ENCODE measurements around the gene HINT2. TPM values are rescaled to one million over a fixed set of nuclear protein-coding genes. Genes with fewer than 3 reads are reported as not detected.

HINT2 gene
- total and polyA plus RNA-seq, 7 donors, result 36.5 to 64.7 (median 43.8) TPM

DNA sequence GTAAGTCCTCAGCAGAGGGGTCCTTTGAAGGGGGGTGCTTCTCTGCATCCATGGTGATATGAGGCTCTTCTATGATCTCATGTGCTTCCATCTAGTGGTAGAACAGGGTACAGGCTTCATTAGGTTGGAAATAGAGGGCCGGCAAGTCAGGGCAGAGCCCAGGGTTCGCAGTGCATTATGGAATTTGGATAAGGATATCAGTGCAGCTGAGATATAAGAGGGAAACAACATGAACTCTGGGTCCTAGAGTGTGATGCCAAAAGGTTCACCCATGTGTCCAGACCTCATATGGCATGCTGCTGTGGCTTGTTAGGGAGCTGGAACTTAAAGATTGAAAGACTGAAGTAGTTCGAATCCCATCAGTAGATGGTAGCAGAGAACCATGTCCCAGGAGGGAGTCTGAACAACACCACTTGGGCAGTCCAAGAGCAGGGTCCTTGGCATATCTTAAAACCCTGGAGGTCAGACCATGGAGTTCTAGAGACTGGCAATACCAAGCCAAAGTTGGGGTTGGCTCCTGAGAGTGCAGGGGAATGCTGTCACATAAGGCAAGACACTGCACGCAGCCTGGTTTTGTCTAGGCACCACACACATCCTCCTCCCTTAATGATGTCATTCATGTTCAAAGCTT lies 11.3 kb upstream of the HINT2 start:
- intact Hi-C loops (cut with DNase I), result loop anchor here (1.0 to 2.0 kb wide), 3 partner anchors 35 to 57 kb away; partner anchors contain the start of gene NPR2 (in 1 of the 2)
- WGBS, 3 donors, result 36 to 44% (median 39%) methylated on average over 4 of the region's 4 CpGs
- Histone ChIP-seq H3K4me3 (no peak overlapping the region), H3K9me3 (no peaks in the 10 kb centered on the region), H3K27ac (no peak overlapping the region), H3K27me3 (ENCODE audit: insufficient read depth in 3 of 3, low read length in 2 of 3) (no peaks in the 10 kb centered on the region), H3K36me3 (ENCODE audit: insufficient read depth in 1 of 2, low read depth in 1 of 2) (no peaks in the 10 kb centered on the region), H3K4me1 (peaks cover 19% of the 10 kb centered on the region)
- DNase-seq, result no peak
- TF ChIP-seq CTCF (IDR thresholded peaks at IDR 0.05), result peak; percentile 76
- ATAC-seq, result peak; percentile 43 to 69 (median 56)

- Histone ChIP-seq H3K4me1 (peaks cover 3% of the 10 kb centered on the region), H3K9me3 (no peaks in the 10 kb centered on the region), H3K36me3 (ENCODE audit: insufficient read depth in 1 of 2, low read depth in 1 of 2) (no peaks in the 10 kb centered on the region), H3K4me3 (no peak overlapping the region), H3K27me3 (ENCODE audit: insufficient read depth in 3 of 3, low read length in 2 of 3) (no peaks in the 10 kb centered on the region), H3K27ac (no peak overlapping the region)
- ATAC-seq, result no peak
- no peak for DNase-seq
- intact Hi-C loops (cut with DNase I), result no loop called here
- TF ChIP-seq CTCF (IDR thresholded peaks at IDR 0.05), result no peak
Observed at GRCh38 chr9:35822926-35823325, 8.1 kb upstream of the HINT2 start.

- Histone ChIP-seq H3K9me3 (no peaks in the 10 kb centered on the region), H3K4me1 (peaks cover 7% of the 10 kb centered on the region), H3K27ac (no peak overlapping the region), H3K4me3 (no peak overlapping the region), H3K27me3 (ENCODE audit: insufficient read depth in 3 of 3, low read length in 2 of 3) (no peaks in the 10 kb centered on the region), H3K36me3 (ENCODE audit: insufficient read depth in 1 of 2, low read depth in 1 of 2) (no peaks in the 10 kb centered on the region)
- TF ChIP-seq CTCF (IDR thresholded peaks at IDR 0.05), result no peak
- ATAC-seq (no peak), DNase-seq (no peak)
- intact Hi-C loops (cut with DNase I), result no loop called here
Observed at GRCh38 chr9:35820076-35820475, 5.2 kb upstream of the HINT2 start.

- Histone ChIP-seq H3K36me3 (ENCODE audit: insufficient read depth in 1 of 2, low read depth in 1 of 2) (no peaks in the 10 kb centered on the region), H3K27ac (no peak overlapping the region), H3K27me3 (ENCODE audit: insufficient read depth in 3 of 3, low read length in 2 of 3) (no peaks in the 10 kb centered on the region), H3K4me3 (no peak overlapping the region), H3K9me3 (no peaks in the 10 kb centered on the region), H3K4me1 (peaks cover 17% of the 10 kb centered on the region)
- TF ChIP-seq CTCF (IDR thresholded peaks at IDR 0.05), result no peak
- no peak for ATAC-seq
- WGBS, 3 donors, result 84 to 92% (median 89%) methylated on average over 3 of the region's 3 CpGs
- intact Hi-C loops (cut with DNase I), result no loop called here
- no peak for DNase-seq
Observed at GRCh38 chr9:35818341-35818740, 3.5 kb upstream of the HINT2 start.

DNA sequence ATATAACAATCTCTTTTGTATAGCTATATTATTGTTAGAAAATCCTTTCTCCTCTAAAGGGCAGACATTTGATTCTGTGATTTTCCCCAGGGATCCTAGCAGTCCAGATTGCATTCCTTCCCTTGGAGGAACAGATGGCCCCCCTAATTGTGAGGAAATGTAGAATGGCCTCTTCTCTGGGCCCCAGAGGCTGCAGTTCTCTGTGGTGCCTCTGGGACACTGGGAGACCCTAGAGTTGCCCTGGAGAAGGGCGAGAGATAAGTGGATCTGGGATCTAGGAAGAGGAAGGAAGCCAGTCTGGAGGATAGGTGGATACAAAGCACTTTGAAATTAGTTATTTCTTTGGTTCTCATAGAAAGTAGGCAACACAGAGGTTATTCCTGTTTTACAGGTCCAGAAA lies 1.9 kb upstream of the HINT2 start:
- no peak for TF ChIP-seq CTCF (IDR thresholded peaks at IDR 0.05)
- no peak for ATAC-seq
- no peaks in the 10 kb centered on the region for H3K9me3 ChIP-seq
- no peaks in the 10 kb centered on the region for H3K36me3 ChIP-seq (ENCODE audit: insufficient read depth in 1 of 2, low read depth in 1 of 2)
- no peaks in the 10 kb centered on the region for H3K27me3 ChIP-seq (ENCODE audit: insufficient read depth in 3 of 3, low read length in 2 of 3)
- H3K4me3 ChIP-seq, result no peak overlapping the region
- no peak for DNase-seq
- WGBS, 3 donors, result 50 to 77% (median 53%) methylated on average over 1 of the region's 1 CpG
- intact Hi-C loops (cut with DNase I), result no loop called here
- no peak overlapping the region for H3K27ac ChIP-seq
- peaks cover 30% of the 10 kb centered on the region for H3K4me1 ChIP-seq

Measured in psoas muscle (tissue), 8 donors.